Activated T-cell treated with anti-CD3 and anti-CD28 coated beads for 1 hour (primary cell): ENCODE data around the gene HSBP1L1.

Experiments
- DNase-seq: peaks from one replicate; pipeline ENCODE4 v3.0.0-alpha.2; 2020; ENCODE audit warnings: low read depth

HSBP1L1 gene

DNA sequence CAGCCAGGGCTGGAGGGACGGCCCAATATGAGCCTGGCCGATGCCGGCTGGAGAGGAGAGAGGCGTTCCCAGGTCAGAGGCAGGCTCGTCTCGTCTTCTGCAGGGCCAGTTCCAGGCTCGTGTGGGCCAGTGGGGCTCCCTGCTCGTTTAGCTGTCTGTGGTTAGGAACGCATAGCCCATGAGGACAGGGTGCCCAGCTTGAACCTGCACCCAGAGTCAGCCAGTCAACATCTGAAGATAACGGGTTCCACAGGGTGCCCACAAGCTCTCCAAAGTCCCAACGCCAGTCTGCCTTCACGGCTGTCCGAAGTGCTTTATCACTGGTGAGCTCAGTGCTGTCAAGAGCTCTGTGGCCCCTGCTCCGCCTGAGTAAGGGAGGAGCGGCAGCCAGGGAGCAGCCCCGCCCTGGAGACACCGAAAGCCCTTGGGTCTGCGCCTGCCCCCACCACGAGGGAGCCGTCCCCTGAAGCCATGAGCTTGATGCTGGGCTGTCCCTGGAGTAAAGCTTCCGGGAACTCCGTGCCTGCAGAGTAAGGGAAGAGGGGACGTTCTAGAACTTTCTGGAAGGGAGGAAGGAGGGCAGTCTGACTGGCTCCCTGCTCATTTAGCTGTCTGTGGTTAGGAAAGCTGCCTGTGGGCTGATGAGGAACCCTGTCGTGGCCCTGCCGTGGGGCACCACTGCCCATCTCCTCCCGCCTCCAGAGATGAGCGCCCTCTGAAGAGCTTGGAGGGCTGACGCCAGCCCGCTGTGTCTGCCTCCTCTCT is 2.7 kb upstream of the HSBP1L1 start:
- no peak for DNase-seq

DNA sequence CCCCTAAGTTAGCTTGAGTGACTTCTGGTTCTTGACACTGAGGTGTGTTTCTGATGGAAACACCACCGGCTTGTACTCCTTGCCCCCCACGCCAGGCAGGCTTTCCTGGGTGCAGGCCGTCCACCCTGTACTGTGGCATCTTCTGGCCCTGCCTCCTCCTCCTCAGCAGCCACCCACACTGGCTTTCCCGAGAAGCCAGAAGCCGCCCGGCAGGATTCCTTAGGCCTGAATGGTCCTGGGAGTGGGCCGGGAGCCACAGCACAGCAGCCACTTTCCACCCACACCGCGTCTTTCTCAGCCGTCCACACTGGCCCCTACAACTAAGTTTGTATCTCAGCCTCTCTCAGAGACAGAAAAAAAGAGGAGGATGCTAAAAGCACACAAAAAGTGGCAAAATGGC is 2.1 kb upstream of the HSBP1L1 start:
- no peak for DNase-seq

DNA sequence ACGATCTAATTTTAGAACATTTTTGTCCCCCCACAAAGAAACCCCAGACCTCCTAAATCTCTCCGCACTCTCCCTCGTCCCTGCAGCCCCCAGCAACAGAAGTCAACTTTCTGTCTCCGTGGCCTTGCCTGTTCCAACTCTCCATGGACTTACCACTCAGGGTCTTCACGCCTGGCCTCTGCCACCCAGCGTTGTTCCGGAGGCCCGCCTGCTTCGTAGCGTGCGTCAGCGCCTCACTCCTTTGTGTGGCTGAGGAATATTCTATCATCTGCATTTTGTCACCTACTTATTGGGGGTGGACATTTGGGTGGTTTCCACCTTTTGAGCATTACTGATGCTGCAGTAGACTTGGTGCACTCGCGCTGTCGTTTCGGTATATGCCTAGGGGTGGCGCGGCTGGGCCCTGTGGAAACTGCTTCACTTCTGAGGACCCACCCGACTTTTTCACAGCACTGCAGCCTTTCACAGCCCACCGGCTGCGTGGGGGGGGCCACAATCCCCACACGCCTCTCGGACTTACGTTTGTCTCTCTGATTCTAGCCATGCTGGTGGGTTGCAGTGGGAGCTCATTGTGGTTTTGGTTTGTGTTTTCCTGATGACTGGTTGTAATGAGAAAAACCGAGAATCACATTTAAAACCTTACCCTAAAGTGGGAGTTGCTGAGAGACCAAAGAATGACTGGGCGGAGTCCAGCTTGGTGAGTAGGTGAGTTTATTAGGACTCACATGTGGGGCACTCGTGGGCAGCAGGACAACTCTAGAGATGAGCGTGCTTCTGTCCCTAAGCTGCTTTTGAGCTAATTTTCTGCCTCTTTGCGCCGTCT is 1.4 kb upstream of the HSBP1L1 start:
- DNase-seq = no peak

DNA sequence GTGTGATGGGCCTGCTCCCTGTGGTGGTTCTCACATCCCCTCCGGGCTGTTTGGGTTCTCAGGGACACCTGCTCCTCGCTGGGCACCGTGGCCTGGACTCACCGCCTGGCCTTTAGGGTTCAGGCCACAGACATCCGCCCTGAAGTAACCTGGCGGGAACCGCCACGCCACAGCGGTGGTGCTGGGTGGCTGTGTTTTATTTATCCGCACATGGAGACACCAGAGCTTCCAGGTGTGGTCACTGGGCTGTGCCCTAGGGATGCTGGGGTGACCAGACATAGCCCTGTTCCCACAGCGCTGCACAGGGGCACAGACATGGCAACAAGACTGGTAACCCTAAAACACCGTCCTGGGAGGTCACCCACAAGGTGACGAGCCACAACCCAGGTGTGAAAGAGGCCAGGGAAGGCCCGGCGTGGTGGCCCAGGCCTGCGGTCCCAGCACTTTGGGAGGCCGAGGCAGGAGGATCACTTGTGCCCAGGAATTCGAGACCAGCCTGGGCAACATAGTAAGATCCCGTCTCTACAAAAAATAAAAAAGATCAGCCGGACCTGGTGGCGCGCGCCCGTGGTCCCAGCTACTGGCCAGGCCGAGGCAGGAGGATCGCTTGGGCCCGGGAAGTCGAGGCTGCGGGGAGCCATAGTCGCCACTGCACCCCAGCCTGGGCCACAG is 649 bp upstream of the HSBP1L1 start:
- DNase-seq = no peak

DNA sequence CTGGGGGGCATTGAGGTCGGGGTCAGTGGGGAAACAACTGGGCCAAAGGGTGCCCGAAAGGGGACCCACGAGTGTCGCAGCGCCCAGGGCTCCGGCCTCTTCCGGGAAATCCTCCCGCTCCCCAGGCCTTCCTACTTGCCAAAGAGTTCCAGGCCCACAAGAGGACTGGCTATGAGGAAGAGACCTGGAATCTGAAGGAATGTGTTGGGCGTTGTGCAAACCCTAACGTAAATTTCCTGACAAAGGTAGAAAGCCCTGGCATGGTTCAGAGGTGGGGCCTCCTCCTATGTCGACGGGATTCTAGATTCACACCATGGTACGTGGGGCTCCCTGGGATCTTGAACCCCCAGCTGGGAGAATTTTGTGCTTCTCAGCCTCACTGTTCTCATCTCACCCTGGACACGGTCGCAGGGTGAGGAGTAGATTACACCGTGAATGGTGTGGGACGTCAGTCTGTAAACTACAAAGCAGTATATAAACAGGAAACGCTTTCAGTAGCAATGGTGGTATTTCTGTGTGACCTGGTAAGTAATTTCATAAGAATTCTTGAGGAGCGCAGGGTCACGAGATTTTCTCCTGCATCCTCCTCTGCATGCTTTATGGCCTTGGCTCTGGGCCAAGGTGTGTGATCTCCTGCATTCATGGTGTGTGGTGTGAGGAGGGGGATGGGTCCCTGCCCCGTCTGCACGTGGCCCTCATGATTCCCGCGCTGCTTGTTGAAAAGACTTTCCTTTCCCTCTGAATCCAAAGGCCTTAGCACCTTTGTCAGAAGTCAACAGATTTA is 868 bp downstream of the HSBP1L1 start:
- no peak for DNase-seq

DNA sequence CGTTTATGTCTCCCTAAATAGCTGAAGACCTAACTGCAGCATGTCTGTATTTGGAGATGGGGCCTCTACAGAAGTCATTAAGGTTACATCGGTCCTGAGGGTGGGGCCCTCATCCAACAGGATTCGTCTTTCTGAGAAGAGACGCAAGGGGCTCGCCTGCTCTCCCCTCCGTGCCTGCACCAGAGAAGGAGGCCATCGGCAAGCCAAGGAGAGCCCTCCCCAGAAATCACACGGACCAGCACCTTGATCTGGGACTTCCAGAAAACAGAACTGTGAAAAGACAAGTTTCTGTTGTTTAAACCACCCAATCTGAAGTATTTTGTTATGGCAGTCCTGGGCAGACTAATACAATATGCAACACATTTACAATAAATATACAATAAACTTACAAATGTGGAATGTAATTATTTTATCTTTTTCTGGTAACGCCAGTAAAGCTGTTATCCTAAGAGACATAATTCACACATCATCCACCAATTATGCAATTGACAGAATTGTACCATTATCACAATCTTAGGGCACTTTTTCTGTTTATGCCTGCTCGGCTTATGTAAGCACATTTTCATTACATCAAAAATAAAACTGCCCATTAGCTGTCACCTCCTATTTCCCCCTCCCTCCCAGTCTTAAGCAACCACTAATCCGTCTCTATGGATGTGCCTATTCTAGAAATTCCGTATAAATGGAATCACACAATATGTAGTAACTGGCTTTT is 6.1 kb downstream of the HSBP1L1 start:
- DNase-seq = no peak

DNA sequence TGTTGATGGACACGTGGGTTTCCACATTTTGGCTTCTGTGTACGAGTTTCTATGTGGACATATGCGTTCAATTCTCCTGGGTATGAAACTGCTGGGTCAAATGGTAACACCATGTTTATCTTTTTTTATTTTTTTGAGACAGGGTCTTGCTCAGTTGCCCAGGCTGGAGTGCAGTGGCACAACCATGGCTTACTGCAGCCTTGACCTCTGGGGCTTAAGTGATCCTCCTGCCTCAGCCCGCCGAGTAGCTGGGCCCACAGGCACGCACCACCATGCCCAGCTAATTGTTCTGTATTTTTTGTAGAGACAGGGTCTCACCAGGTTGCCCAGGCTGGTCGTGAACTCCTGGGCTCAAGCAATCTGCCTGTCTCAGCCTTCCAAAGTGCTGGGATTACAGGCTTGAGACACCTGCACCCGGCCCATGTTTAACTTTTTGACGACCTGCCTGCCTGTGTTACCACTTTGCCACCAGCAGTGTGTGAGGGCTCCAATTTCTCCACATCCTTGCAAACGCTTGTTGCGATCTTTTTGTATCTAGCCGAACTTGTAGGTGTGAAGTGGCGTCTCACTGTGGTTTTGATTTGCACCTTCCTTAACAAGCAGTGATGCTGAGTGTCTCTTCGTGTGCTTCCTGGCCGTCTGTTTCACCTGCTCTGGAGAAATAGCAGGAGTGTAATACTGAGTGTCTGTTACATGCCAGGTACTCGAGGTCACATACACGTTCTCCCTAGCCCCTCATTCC is 6.9 kb downstream of the HSBP1L1 start:
- no peak for DNase-seq

DNA sequence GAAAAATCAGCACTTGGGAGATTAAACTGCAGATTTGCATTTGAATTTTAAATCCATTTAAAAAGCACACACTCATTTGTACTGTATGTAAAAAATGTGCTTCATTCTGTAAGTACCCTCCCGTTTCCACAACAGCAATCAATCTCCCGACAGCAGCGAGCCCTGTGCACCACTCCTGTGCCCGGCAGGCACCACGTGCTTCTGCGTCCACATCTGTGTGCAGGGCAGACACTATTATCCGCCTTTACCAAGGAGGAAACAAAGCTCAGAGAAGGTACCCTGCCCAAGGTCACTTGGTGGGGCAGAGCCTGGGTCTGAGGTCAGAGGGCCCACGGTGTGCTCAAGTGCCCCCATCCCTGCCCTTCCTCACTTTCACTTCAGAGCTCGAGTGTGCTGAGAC is 7.5 kb downstream of the HSBP1L1 start:
- no peak for DNase-seq

DNA sequence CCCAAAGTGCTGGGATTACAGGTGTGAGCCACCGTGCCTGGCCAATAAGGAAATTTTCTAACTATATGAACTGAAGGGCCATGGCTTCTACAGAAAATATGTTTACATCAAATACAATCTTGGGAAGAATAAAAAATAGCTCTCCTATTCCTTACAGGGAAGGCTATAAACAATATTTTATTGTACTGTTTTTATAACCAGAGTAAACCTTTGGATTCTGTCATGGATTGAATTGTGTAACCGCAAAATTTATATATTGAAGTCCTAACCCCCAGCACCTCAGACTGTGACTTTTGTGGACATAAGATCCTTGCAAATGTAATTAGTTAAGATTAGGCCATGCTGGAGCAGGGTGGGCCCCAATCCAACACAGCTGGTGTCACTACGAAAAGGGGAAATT is 8.3 kb downstream of the HSBP1L1 start:
- DNase-seq = no peak

DNA sequence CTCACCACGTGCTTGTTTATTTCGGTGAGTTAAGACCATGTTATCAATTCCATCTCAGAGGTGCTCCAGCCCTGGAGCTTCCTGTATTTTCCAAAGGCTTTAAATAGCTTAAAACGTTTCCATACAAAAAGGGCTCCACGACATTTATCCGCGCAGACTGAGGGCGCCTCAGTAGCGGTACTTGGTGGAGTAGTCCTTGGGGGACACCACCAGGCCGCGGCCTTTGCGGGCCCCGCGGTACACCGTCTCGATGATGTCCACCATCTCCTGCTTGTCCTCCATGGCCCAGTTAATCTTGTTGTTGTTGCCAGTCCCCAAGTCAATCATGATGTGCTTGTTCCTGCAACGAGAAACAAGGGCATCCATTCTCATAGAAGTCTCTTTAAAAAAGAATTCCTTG is 9.1 kb downstream of the HSBP1L1 start:
- no peak for DNase-seq

DNA sequence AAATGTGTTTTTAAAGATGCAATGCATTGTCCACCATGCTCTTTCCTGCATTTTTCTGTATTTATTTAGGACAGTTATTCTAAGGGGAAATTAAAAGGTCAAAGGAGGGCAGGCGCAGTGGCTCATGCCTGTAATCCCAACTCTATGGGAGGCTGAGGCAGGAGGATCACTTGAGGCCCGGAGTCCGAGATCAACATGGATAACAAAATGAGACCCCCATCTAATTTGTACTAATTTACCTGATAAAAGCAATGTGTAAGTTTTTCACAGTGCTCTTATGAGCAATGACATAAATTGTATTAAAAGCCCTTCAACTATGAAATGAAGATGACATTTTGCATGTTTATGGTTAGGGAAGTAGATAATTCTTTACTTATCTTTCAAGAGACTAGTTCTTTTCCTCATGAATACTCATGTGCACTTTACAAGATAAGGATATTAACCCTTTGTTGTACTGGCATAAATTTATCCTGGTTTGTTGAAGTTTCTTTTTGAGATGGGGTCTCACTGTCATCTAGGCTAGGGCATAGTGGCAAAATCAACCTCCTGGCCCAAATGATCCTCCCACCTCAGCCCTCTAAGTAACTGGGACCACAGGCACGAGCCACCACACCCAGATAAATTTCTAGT is 9.7 kb downstream of the HSBP1L1 start:
- no peak for DNase-seq

DNA sequence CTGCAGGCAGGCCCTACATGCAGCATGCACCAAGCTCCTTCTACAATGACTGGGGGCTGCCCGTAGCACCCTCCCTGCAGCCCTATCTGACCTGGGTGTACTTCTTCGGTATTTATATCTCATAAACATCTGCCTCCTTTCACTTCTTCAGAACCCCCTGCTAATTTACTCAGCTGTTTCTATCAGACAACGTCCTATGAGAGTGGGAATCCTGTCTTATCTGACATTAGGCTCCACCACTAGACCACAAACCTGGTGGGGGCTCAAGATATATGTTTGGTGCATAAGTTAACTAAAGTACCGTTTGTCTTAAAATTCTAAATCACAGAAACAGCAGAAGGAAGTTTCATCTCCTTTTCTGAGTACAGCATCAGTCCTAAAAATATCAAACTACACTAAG is 10.6 kb downstream of the HSBP1L1 start:
- no peak for DNase-seq

DNA sequence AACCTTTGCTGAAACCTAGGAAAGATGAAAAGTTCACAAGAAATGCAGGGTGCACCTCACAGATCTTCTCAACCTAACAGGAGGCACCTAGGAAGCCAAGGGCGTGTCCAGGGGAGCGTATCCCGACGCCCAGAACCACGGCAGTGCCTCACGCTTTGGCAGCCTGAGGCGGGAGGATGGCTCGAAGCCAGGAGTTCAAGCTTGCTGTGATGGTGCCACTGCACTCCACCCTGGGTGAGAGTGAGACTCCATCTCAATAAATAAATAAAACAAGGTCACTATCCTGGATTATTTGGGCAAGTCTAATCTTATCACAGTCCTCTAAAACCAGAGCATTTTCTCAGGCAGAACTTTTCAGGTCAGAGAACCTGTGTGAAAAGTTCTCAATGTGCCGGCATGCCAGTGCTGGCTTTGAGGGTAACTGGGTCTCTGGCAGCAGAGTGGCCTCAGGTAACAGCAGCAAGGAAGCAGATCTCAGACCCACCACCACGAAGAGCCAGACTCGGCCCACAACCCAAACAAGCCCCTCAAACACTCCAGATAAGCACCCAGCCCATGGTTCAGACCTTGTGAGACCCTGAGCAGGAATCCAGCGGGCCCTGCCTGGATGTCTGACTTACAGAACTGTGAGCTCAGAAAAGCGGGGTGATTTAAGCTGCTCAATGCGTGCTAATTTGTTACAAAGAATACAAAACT is 11.7 kb downstream of the HSBP1L1 start:
- no peak for DNase-seq

DNA sequence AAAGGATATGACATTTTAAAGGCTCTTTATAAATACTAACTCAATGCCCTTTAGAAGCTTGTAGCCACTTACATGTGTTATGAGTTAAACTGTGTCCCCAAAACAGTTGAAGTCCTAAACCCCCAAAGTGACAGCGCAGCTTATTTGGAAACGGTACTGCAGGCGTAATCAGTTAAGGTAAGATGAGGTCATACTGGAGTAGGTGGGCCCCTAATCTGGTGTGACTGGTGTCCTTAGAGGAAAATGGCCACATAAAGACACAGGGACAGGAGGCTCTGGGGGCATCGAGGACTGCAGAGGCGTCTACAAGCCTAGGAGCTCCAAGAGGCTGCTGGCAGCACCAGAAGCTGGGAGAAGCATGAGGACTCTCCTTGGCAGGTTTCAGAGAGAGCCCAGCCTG is 15.4 kb downstream of the HSBP1L1 start:
- no peak for DNase-seq

DNA sequence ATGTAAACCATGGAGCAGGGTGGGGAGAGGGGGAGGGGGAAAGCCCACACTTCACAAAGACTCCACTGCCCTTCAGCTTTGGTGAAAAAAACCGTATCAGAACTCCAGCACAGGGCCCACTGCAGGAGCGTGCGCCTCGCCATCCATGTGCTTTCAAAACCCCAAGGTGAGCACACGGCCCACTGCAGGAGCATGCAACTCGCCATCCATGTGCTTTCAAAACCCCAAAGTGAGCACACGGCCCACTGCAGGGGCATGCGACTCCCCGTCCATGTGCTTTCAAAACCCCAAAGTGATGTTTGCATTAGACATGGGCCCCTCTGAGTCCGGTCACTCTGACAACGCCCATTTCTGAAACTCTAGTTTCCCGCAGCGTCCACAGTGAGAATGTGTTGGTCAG is 16.1 kb downstream of the HSBP1L1 start:
- DNase-seq = no peak

DNA sequence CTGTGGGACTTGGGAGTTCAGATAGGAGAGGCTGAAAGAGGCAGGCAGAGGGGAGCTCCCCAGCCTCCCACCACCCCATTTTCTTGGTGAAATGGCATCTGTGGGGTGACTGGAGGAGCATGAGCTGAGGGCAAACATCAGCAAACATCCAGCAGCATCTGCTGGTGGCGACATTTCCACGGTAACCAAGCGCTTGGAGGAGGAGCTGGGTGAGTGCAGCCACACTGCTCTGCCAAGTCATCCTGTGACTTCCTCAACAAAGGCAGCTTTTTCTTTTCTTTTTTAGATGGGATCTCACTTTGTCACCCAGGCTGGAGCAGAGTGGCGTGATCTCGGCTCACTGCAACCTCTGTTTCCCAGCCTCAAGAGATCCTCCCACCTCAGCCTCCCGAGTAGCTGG is 18.3 kb downstream of the HSBP1L1 start:
- no peak for DNase-seq

DNA sequence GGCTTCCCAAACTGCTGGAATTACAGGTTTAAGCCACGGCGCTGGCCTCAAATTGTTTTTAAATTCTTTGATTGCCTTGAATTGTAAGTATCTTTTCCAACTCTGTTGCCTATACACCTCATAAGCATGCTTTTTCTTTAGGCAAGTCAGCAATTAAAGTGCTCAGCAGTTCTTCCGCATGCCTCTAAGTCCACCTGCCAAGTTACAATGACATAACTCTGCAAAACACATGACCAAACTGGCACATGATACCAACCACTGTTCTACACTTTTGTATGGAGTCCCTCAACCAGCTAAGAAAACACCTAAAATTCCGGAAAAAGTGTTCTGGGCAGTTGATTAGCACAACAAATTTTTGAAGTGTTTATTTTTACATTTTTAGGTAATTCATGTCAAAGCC is 18.8 kb downstream of the HSBP1L1 start:
- no peak for DNase-seq

DNA sequence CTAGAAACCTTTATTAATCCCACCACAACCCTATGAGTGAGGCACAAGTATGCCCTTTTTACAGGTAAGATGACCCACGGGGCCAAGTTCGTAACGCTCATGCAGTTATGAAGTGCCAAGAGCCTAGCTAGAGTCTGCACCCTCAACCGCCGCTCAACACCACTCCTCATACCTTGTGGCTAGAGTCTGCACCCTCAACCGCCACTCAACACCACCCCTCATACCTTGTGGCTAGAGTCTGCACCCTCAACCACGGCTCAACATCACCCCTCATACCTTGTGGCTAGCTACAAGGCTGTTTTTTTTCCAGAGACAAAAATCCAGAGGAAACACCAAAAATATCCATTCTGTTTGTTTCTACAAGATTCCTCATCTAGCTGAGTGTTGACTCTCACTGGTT is 19.4 kb downstream of the HSBP1L1 start:
- no peak for DNase-seq

DNA sequence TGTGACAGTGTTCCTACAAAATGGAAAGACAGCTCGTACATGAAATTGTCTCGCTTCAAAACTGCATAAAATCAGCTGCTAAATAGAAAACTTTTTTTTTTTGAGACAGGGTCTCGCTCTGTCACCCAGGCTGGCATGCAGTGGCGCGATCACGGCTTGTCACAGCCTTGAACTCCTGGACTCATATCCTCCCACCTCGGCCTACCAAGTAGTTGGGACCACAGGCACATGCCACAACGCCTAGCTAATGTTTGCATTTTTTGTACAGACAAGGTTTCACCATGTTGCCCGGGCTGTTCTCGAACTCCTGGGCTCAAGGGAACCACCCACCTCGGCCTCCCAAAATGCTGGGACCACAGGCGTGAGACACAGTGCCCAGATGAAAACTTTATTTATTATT is 20.7 kb downstream of the HSBP1L1 start:
- DNase-seq = no peak

DNA sequence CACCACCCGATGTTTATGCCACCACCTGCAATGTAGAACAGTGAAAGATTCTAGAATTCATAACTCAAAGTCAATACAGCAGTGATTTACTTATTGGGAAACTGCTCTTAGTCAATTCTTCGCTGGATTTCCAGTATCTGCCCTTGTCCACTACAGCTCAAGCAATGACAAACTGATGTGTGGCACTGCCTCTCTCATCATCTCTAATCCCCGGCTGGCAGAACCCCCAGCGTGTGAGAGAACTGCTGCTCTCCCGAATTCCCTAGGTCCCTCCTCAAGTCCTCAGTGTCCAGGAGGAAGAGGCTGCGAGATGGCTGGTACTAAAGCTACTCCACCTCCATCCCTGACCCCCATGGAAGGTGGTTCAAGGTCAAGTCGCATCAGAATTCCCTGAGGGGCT is 22.3 kb downstream of the HSBP1L1 start:
- DNase-seq = no peak
